Subcutaneous adipose tissue (tissue), 4 donors: Measurements from ENCODE around the gene C19orf73. TPM values are rescaled to one million over a fixed set of nuclear protein-coding genes. Genes with fewer than 3 reads are reported as not detected.

ENCODE experiments used
- total RNA-seq, 4 donors: library from RNA; depleted of rRNA; stranded (reverse); fragments of >200 nt; gene quantifications; one replicate each; pipeline ENCODE4 v1.1.0, GENCODE V29; 2016
- TF ChIP-seq, protein P1 (sequence below): fragments of 450-650 bp; IDR thresholded peaks from one replicate; pipeline ENCODE4 v1.5.1; 2016; ENCODE audit warnings: low read depth, mild to moderate bottlenecking, control low read depth, antibody characterized with exemption, moderate library complexity

Gene C19orf73
- total RNA-seq, 4 donors from 2014 or later = 1.1 to 6.5 (median 1.5) TPM; not detected in 1

DNA sequence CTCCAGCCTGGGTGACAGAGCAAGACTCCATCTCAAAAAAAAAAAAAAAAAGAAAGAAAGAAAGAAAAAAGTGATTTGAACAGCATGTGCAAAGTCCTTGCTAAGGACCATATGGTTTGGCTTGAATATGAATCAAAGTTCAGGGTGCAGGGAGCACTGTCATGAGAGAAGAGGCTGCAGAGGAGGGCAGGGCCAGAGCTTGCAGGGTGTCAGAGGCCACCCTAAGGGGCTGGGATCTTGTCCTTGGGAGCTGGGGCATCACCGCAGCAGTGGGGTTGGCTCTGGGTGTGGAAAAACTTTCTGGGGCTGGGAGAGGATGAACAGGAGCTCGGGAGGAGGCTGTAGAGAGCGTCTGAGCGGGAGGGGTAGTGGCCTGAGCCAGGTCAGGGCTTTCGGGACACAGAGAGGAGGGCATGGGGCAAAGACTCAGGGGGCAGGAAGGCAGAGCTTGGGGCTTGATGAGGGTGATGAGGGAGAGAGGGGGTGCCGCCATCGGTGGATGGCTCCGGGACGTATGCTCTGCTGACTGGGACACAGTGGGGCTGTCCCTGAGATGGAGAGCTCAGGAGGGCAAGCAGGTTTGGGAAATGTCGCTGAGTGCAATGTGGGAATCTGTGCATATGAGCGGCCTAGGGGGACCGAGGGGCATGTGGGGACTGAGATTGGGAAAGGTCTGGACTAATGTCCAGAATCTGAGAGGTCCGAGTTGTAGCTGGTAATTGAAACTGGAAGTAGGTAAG lies 41.7 kb upstream of the C19orf73 start:
- TF ChIP-seq, protein P1, sequence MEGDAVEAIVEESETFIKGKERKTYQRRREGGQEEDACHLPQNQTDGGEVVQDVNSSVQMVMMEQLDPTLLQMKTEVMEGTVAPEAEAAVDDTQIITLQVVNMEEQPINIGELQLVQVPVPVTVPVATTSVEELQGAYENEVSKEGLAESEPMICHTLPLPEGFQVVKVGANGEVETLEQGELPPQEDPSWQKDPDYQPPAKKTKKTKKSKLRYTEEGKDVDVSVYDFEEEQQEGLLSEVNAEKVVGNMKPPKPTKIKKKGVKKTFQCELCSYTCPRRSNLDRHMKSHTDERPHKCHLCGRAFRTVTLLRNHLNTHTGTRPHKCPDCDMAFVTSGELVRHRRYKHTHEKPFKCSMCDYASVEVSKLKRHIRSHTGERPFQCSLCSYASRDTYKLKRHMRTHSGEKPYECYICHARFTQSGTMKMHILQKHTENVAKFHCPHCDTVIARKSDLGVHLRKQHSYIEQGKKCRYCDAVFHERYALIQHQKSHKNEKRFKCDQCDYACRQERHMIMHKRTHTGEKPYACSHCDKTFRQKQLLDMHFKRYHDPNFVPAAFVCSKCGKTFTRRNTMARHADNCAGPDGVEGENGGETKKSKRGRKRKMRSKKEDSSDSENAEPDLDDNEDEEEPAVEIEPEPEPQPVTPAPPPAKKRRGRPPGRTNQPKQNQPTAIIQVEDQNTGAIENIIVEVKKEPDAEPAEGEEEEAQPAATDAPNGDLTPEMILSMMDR = no peak

GRCh38 chr19:49157445-49158224 lies 38.7 kb upstream of the C19orf73 start, which contains the start of gene TRPM4:
Gene TRPM4, plus strand, starts transcription at chr19:49157792. Its CDS starts 75 bp downstream, at chr19:49157867.
- TF ChIP-seq, protein P1 = no peak

- TF ChIP-seq, protein P1 = no peak
Observed at GRCh38 chr19:49155820-49156346, 36.9 kb upstream of the C19orf73 start.

GRCh38 chr19:49155005-49155819 lies 36.3 kb upstream of the C19orf73 start, which contains the start of gene HRC:
Gene HRC, minus strand, starts transcription at chr19:49155396. Its CDS starts 159 bp downstream, at chr19:49155237.
- TF ChIP-seq, protein P1 = no peak

- TF ChIP-seq, protein P1 = no peak
Observed at GRCh38 chr19:49154279-49154678, 35.3 kb upstream of the C19orf73 start.

DNA sequence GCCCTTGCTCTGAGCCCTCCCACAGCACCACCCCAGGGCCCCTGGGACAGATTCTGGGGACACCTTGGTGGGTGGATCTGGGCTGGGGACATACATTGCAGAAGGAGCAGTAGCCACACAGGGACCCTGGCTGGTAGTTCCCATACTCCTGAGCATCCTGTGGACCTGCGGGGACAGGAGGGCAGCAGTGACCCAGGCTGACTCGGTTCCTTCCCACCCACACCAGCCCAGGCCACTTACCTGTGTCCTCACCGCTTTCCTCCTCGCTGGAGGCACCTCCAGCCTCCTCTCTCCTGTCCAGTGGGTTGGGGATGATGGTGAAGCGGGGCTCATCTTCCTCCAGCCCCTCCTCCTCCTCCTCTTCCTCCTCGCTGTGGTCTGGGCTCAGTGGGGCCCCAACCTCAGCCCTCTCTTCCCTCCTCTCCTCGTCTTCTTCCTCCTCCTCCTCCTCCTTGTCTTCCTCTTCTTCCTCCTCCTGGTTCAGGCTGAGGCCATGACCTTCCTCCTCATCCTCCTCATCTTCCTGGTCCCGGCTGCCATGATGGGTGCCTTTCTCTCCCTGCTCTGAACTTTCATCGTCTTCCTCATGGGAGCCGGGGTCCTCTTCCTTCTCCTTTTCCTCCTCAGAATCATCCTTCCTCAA lies 34.3 kb upstream of the C19orf73 start:
- TF ChIP-seq, protein P1 = no peak
